ENCODE measurements around the gene SEC22C. TPM values are rescaled to one million over a fixed set of nuclear protein-coding genes. Genes with fewer than 3 reads are reported as not detected.

Gene SEC22C
- total and polyA plus RNA-seq, 2 of the 4 experiments (the other 2 are of a cell fraction) = 24.0 to 43.9 TPM

GRCh38 chr3:42502429-42503250 is 79.1 kb downstream of the SEC22C start, which contains the start of gene VIPR1:
VIPR1 (plus strand) TSS chr3:42502643; CDS start chr3:42502736, 93 bp downstream.
- no peaks in the 10 kb centered on the region for H3K36me3 ChIP-seq (ENCODE audit: control insufficient read depth, insufficient read depth, low read length)
- no peak within 1 kb of the TSS for H3K18ac ChIP-seq (ENCODE audit: low read depth, low read length)
- H4K91ac ChIP-seq (ENCODE audit: insufficient read depth, low read depth, low read length) = no peak within 1 kb of the TSS
- H3K56ac ChIP-seq (ENCODE audit: extremely low read depth, insufficient read depth, low read length) = no peak within 1 kb of the TSS
- ChIA-PET CTCF (no interaction called here), POLR2A (ENCODE audit: unreplicated experiment) (no interaction called here)
- H4K20me1 ChIP-seq (ENCODE audit: insufficient read depth, low read length) = no peaks in the 10 kb centered on the region
- no peak within 1 kb of the TSS for H2BK20ac ChIP-seq (ENCODE audit: low read depth, low read length)
- H3K9ac ChIP-seq (ENCODE audit: low read depth, low read length) = no peak within 1 kb of the TSS
- no peak for DNase-seq
- intact Hi-C loops (cut with micrococcal nuclease) = no loop called here
- no peak within 1 kb of the TSS for H3K27ac ChIP-seq (ENCODE audit: insufficient read depth, low read length)
- no peak within 1 kb of the TSS for H3K4me3 ChIP-seq (ENCODE audit: insufficient read depth, low read depth, low read length)
- H3K9me3 ChIP-seq (ENCODE audit: control insufficient read depth, insufficient read depth, low read length) = no peaks in the 10 kb centered on the region
- WGBS, 2 experiments (ENCODE audit: extremely low coverage in 2 of 2, insufficient read length in 1 of 2) = 8% methylated on average over 6 of the region's 69 CpGs; no CpG with 5 or more reads in 1 of the 2 experiments
- no peak within 1 kb of the TSS for H2BK5ac ChIP-seq (ENCODE audit: low read depth, low read length, poor library complexity, severe bottlenecking)
- in situ Hi-C loops (cut with MboI; ENCODE audit: low sequenced_read_pairs) = no loop called here
- H3K14ac ChIP-seq (replicated peaks; ENCODE audit: low read depth, low read length) = no peak within 1 kb of the TSS
- no peaks in the 10 kb centered on the region for H3K9me1 ChIP-seq (ENCODE audit: insufficient read depth, low read length)
- H2AK9ac ChIP-seq (replicated peaks; ENCODE audit: low read depth, low read length, poor library complexity) = no peak within 1 kb of the TSS
- H3K79me1 ChIP-seq (ENCODE audit: low read depth in 1 of 2, low read length in 2 of 2) = no peaks in the 10 kb centered on the region
- TF ChIP-seq CEBPB (IDR thresholded peaks at IDR 0.05; ENCODE audit: low read depth, low read length) = no peak
- dilution Hi-C loops (cut with HindIII; ENCODE audit: low sequenced_read_pairs, unreplicated experiment) = no loop called here
- no peak within 1 kb of the TSS for H4K5ac ChIP-seq (ENCODE audit: low read depth, low read length)
- H3K4ac ChIP-seq (ENCODE audit: low read depth, low read length) = no peak within 1 kb of the TSS
- H3K4me1 ChIP-seq (ENCODE audit: control insufficient read depth, insufficient read depth, low read length) = no peaks in the 10 kb centered on the region
- no peak within 1 kb of the TSS for H2AK5ac ChIP-seq (ENCODE audit: low read depth, low read length)
- H2AFZ ChIP-seq (replicated peaks; ENCODE audit: low read length, poor library complexity) = peak within 1 kb of the TSS; percentile 81
- no peak within 1 kb of the TSS for H3K4me2 ChIP-seq (ENCODE audit: low read depth, low read length)
- no peak within 1 kb of the TSS for H4K8ac ChIP-seq (ENCODE audit: low read depth in 2 of 2, low read length in 2 of 2)
- H3K23ac ChIP-seq (ENCODE audit: low read depth, low read length) = no peak within 1 kb of the TSS
- H3K27me3 ChIP-seq (ENCODE audit: control insufficient read depth, insufficient read depth, low read length) = peaks cover 60% of the 10 kb centered on the region
- peak; percentile 43 for ATAC-seq (ENCODE audit: low read depth)
- H2BK15ac ChIP-seq (ENCODE audit: low read depth, low read length) = no peak within 1 kb of the TSS
- H2BK120ac ChIP-seq (ENCODE audit: low read depth, low read length) = no peak within 1 kb of the TSS
- BruUV-seq (replicated peaks) = no TSS peak

Data from IMR-90 (cell line).